Stimulated activated CD8-positive, alpha-beta memory T cell treated with anti-CD3 and anti-CD28 coated beads, Interleukin-15, amount 100 ng/mL, for 24 hours (primary cell): Measurements from ENCODE around the gene SNX33.
"Not testable (repeated sequence)": the region's sequence is repeated elsewhere in the genome, so short reads cannot be mapped to it uniquely, and the experiment has no call there.

Source experiments
- DNase-seq: peaks from one replicate; pipeline ENCODE4 v3.0.0-alpha.2; 2020; ENCODE audit warnings: low read depth

The SNX33 gene

GRCh38 chr15:75647370-75648155 is at the start of gene SNX33:
TSS of gene SNX33 (plus strand) at chr15:75647912. CDS start at chr15:75649103, 1,191 bp downstream.
- DNase-seq: no peak

- no peak for DNase-seq
Observed at GRCh38 chr15:75598361-75598760, 49.4 kb upstream of the SNX33 start.

- no peak for DNase-seq
Observed at GRCh38 chr15:75599401-75599800, 48.3 kb upstream of the SNX33 start.

- DNase-seq: no peak
Observed at GRCh38 chr15:75606026-75606425, 41.7 kb upstream of the SNX33 start.

GRCh38 chr15:75606711-75607699 is 40.7 kb upstream of the SNX33 start:
- DNase-seq: no peak

GRCh38 chr15:75616766-75617165 is 30.9 kb upstream of the SNX33 start:
- DNase-seq: no peak

GRCh38 chr15:75620058-75620820 is 27.5 kb upstream of the SNX33 start:
- no peak for DNase-seq

GRCh38 chr15:75620841-75621391 is 26.8 kb upstream of the SNX33 start:
- no peak for DNase-seq

GRCh38 chr15:75622505-75622904 is 25.2 kb upstream of the SNX33 start:
- DNase-seq: no peak

GRCh38 chr15:75625542-75626347 is 22.0 kb upstream of the SNX33 start, which contains the start of gene SNUPN:
TSS of gene SNUPN (minus strand) at chr15:75625725. CDS start at chr15:75621051, 4,674 bp downstream.
- peak; percentile 82 for DNase-seq

GRCh38 chr15:75631935-75632334 is 15.8 kb upstream of the SNX33 start:
- no peak for DNase-seq

- not testable (repeated sequence) for DNase-seq
Observed at GRCh38 chr15:75633922-75634321, 13.8 kb upstream of the SNX33 start.

GRCh38 chr15:75636026-75636425 is 11.7 kb upstream of the SNX33 start:
- DNase-seq: no peak

- no peak for DNase-seq
Observed at GRCh38 chr15:75637245-75638009, 10.3 kb upstream of the SNX33 start.

GRCh38 chr15:75639191-75639708 is 8.5 kb upstream of the SNX33 start:
- no peak for DNase-seq

GRCh38 chr15:75639709-75640482 is 7.8 kb upstream of the SNX33 start, which contains the start of gene IMP3:
TSS of gene IMP3 (minus strand) at chr15:75640224. CDS start at chr15:75640168, 56 bp downstream.
- DNase-seq: peak; percentile 73

GRCh38 chr15:75640483-75641178 is 7.1 kb upstream of the SNX33 start:
- DNase-seq: peak; percentile 21

GRCh38 chr15:75641179-75641503 is 6.6 kb upstream of the SNX33 start:
- DNase-seq: no peak
